ENCODE data around the gene MTHFD1. TPM values are rescaled to one million over a fixed set of nuclear protein-coding genes. Genes with fewer than 3 reads are reported as not detected.

The MTHFD1 gene
- polyA plus RNA-seq, 1 experiment, result 30.7 TPM

GRCh38 chr14:64478634-64479250, 90.6 kb downstream of the MTHFD1 start:
- DNase-seq (ENCODE audit: low read depth, low spot score), result no peak
- no peaks in the 10 kb centered on the region for H3K27me3 ChIP-seq (ENCODE audit: control insufficient read depth, insufficient read depth, low read length)
- H3K27ac ChIP-seq (ENCODE audit: low read depth, low read length), result no peak overlapping the region
- POLR2A ChIA-PET, result no interaction called here
- peak; percentile 47 for TF ChIP-seq CTCF (IDR thresholded peaks at IDR 0.05; ENCODE audit: low read depth, low read length)
- CTCF ChIA-PET, result interaction anchor here (0.5 to 6.6 kb wide), 23 partner anchors 8 to 469 kb away, joined by 3 to 108 read pairs (median 4); partner anchors contain the start of genes AKAP5 and MTHFD1
- H3K9me3 ChIP-seq (ENCODE audit: control insufficient read depth, insufficient read depth, low read length), result no peaks in the 10 kb centered on the region
- H3K4me3 ChIP-seq (ENCODE audit: low read depth, low read length), result no peak overlapping the region

GRCh38 chr14:64488590-64489099, 100.5 kb downstream of the MTHFD1 start:
- Histone ChIP-seq H3K27me3 (ENCODE audit: control insufficient read depth, insufficient read depth, low read length) (no peaks in the 10 kb centered on the region), H3K27ac (ENCODE audit: low read depth, low read length) (no peak overlapping the region), H3K9me3 (ENCODE audit: control insufficient read depth, insufficient read depth, low read length) (no peaks in the 10 kb centered on the region), H3K4me3 (ENCODE audit: low read depth, low read length) (no peak overlapping the region)
- TF ChIP-seq CTCF (IDR thresholded peaks at IDR 0.05; ENCODE audit: low read depth, low read length), result no peak
- POLR2A ChIA-PET, result no interaction called here
- CTCF ChIA-PET, result interaction anchor here (1.0 to 1.1 kb wide), 2 partner anchors 9 to 148 kb away, joined by 3 to 4 read pairs; no protein-coding TSS in a partner anchor
- DNase-seq (ENCODE audit: low read depth, low spot score), result no peak

- Histone ChIP-seq H3K27ac (ENCODE audit: low read depth, low read length) (no peak overlapping the region), H3K27me3 (ENCODE audit: control insufficient read depth, insufficient read depth, low read length) (no peaks in the 10 kb centered on the region), H3K4me3 (ENCODE audit: low read depth, low read length) (no peak overlapping the region), H3K9me3 (ENCODE audit: control insufficient read depth, insufficient read depth, low read length) (no peaks in the 10 kb centered on the region)
- ChIA-PET CTCF (interaction anchor here (0.7 to 1.2 kb wide), 2 partner anchors 48 to 145 kb away, joined by 3 read pairs; no protein-coding TSS in a partner anchor), POLR2A (interaction anchor here (0.7 kb wide), 1 partner anchor 159 kb away, joined by 12 read pairs; no protein-coding TSS in a partner anchor)
- DNase-seq (ENCODE audit: low read depth, low spot score), result no peak
- no peak for TF ChIP-seq CTCF (IDR thresholded peaks at IDR 0.05; ENCODE audit: low read depth, low read length)
Observed at GRCh38 chr14:64491637-64492036, 103.5 kb downstream of the MTHFD1 start.

- H3K27ac ChIP-seq (ENCODE audit: low read depth, low read length), result no peak overlapping the region
- H3K27me3 ChIP-seq (ENCODE audit: control insufficient read depth, insufficient read depth, low read length), result no peaks in the 10 kb centered on the region
- CTCF ChIA-PET, result interaction anchor here (1.2 to 1.4 kb wide), 2 partner anchors 14 to 27 kb away, joined by 3 to 5 read pairs; no protein-coding TSS in a partner anchor
- no peak for DNase-seq (ENCODE audit: low read depth, low spot score)
- no peak for TF ChIP-seq CTCF (IDR thresholded peaks at IDR 0.05; ENCODE audit: low read depth, low read length)
- no peaks in the 10 kb centered on the region for H3K9me3 ChIP-seq (ENCODE audit: control insufficient read depth, insufficient read depth, low read length)
- POLR2A ChIA-PET, result no interaction called here
- no peak overlapping the region for H3K4me3 ChIP-seq (ENCODE audit: low read depth, low read length)
Observed at GRCh38 chr14:64493455-64493854, 105.3 kb downstream of the MTHFD1 start.

- H3K9me3 ChIP-seq (ENCODE audit: control insufficient read depth, insufficient read depth, low read length), result no peaks in the 10 kb centered on the region
- ChIA-PET CTCF (interaction anchor here (0.7 to 2.3 kb wide), 6 partner anchors 12 to 148 kb away, joined by 4 to 9 read pairs (median 4); no protein-coding TSS in a partner anchor), POLR2A (interaction anchor here (0.6 kb wide), 1 partner anchor 107 kb away, joined by 4 read pairs; the partner anchor contains the start of gene MTHFD1)
- H3K27me3 ChIP-seq (ENCODE audit: control insufficient read depth, insufficient read depth, low read length), result no peaks in the 10 kb centered on the region
- TF ChIP-seq CTCF (IDR thresholded peaks at IDR 0.05; ENCODE audit: low read depth, low read length), result no peak
- no peak for DNase-seq (ENCODE audit: low read depth, low spot score)
- no peak overlapping the region for H3K4me3 ChIP-seq (ENCODE audit: low read depth, low read length)
- H3K27ac ChIP-seq (ENCODE audit: low read depth, low read length), result no peak overlapping the region
Observed at GRCh38 chr14:64495252-64495651, 107.1 kb downstream of the MTHFD1 start.

Data from AG04450 (cell line).